Panc1 (cell line): ENCODE results near the gene BLTP3B. TPM values are rescaled to one million over a fixed set of nuclear protein-coding genes. Genes with fewer than 3 reads are reported as not detected.
A peak's percentile ranks its signal among the peaks of the same experiment; 100 is the strongest.
"Not testable (repeated sequence)": the region's sequence is repeated elsewhere in the genome, so short reads cannot be mapped to it uniquely, and the experiment has no call there.

Source experiments
- ATAC-seq: fragments of 200-7000 bp; cut with Tn5 transposase; 2 replicates; pipeline ENCODE4 v1.9.1; 2020; ENCODE audit warnings: mild to moderate bottlenecking, moderate library complexity
- Bru-seq: library from RNA; stranded (reverse); fragments of 400-500 nt; gene quantifications from one replicate; lab custom pipeline; 2021; lab: Mats Ljungman, UMichigan
- BruChase-seq, 2 experiments: library from RNA; stranded (reverse); fragments of 400-500 nt; gene quantifications; one replicate each; lab custom pipeline; 2021; lab: Mats Ljungman, UMichigan
- BruUV-seq: library from RNA; stranded (reverse); fragments of 400-500 nt; replicated peaks from 2 replicates; lab custom pipeline; 2021; lab: Mats Ljungman, UMichigan
- CTCF ChIA-PET: fragments of 300-600 bp; sonication (Branson Sonifier 250); formaldehyde crosslinking; loops from one replicate; lab custom pipeline; 2022; ENCODE audit warnings: antibody characterized with exemption; lab: Charles Lee
- POLR2A ChIA-PET: fragments of 300-600 bp; sonication (Branson Sonifier 250); formaldehyde crosslinking; loops from one replicate; lab custom pipeline; 2022; ENCODE audit warnings: antibody characterized with exemption; lab: Charles Lee
- DNase-seq: peaks from one replicate; pipeline ENCODE4 v3.0.0-alpha.2; 2010; ENCODE audit warnings: low read depth, low spot score
- H3K27ac ChIP-seq: 2 replicates; pipeline ENCODE4 v1.5.1; 2011; ENCODE audit warnings: mild to moderate bottlenecking, low read length, inconsistent platforms
- H3K27me3 ChIP-seq: fragments of 200-500 bp; sonication (Bioruptor generic); 2 replicates; pipeline ENCODE4 v1.6.0; 2014; ENCODE audit warnings: low read length, inconsistent platforms; ENCODE audit not compliant: control insufficient read depth, insufficient read depth
- H3K36me3 ChIP-seq: fragments of 200-500 bp; sonication (Bioruptor generic); 2 replicates; pipeline ENCODE4 v1.5.1; 2014; ENCODE audit warnings: inconsistent platforms, mild to moderate bottlenecking, low read length, moderate library complexity; ENCODE audit not compliant: control insufficient read depth, insufficient read depth
- H3K4me1 ChIP-seq: 2 replicates; pipeline ENCODE4 v1.5.1; 2011; ENCODE audit warnings: inconsistent platforms, mild to moderate bottlenecking, low read length, moderate library complexity; ENCODE audit not compliant: control insufficient read depth, insufficient read depth
- H3K4me3 ChIP-seq, 2 experiments: 2 replicates each; pipeline ENCODE4 v1.5.1; 2011 to 2012; ENCODE audit warnings: low read depth in 2 of 2, low read length in 2 of 2, mild to moderate bottlenecking in 2 of 2, inconsistent platforms in 1 of 2, moderate library complexity in 1 of 2
- H3K9me3 ChIP-seq: fragments of 200-500 bp; sonication (Bioruptor generic); 2 replicates; pipeline ENCODE4 v1.5.1; 2014; ENCODE audit warnings: low read depth, mild to moderate bottlenecking, inconsistent platforms, low read length, moderate library complexity; ENCODE audit not compliant: control insufficient read depth, insufficient read depth
- POLR2AphosphoS5 ChIP-seq: IDR thresholded peaks from 2 replicates; pipeline ENCODE4 v1.6.1; 2012; ENCODE audit warnings: mild to moderate bottlenecking, low read depth, low read length, moderate library complexity
- SIN3A ChIP-seq: IDR thresholded peaks from 2 replicates; pipeline ENCODE4 v1.6.1; 2012; ENCODE audit warnings: low read depth, mild to moderate bottlenecking, low read length, moderate library complexity, borderline replicate concordance; ENCODE audit not compliant: insufficient read depth
- TCF7L2 ChIP-seq: IDR thresholded peaks from 2 replicates; pipeline ENCODE4 v1.6.1; 2011; ENCODE audit warnings: mild to moderate bottlenecking, low read depth, low read length, inconsistent platforms
- in situ Hi-C: cut with HindIII; loops from 2 replicates; pipeline ENCODE4 v1.10.0; 2016; ENCODE audit warnings: low sequenced_read_pairs, low pct_unique_long_range_greater_than_20kb
- intact Hi-C: fragments of 100-400 bp; cut with micrococcal nuclease; formaldehyde crosslinking; loops from one replicate; pipeline ENCODE4 v1.10.0; 2022; ENCODE audit not compliant: unreplicated experiment
- long read RNA-seq: library from polyadenylated mRNA; unstranded; transcript quantifications from one replicate; pipeline ENCODE4 v2.0.0, GENCODE V29; 2021; ENCODE audit not compliant: unreplicated experiment
- polyA plus RNA-seq: library from polyadenylated mRNA; unstranded; fragments of >200 nt; gene quantifications from one replicate; pipeline ENCODE4 v1.2.1, GENCODE V29; 2012; ENCODE audit warnings: missing spikeins; ENCODE audit not compliant: insufficient read length
- total RNA-seq: library from RNA; stranded (reverse); gene quantifications from one replicate; pipeline ENCODE4 v1.2.1, GENCODE V29; 2021; ENCODE audit not compliant: unreplicated experiment
- TF ChIP-seq, protein P1 (sequence below), 2 experiments: IDR thresholded peaks; 2 replicates each; pipeline ENCODE4 v1.6.1; 2011 to 2012; ENCODE audit warnings: low read depth in 2 of 2, control low read depth in 1 of 2, low read length in 1 of 2, mild to moderate bottlenecking in 1 of 2, moderate library complexity in 1 of 2; ENCODE audit not compliant: insufficient read depth in 1 of 2
- TF ChIP-seq, protein P2 (sequence below): fragments of 450-650 bp; IDR thresholded peaks from 2 replicates; pipeline ENCODE4 v1.5.1; 2017; ENCODE audit warnings: mild to moderate bottlenecking

BLTP3B gene
- total RNA-seq: 32.2 TPM
- polyA plus RNA-seq: 6.8 TPM
- percentile 83 among the genes with signal in this experiment for Bru-seq, nascent RNA
- BruChase-seq, experiment 1, labeled RNA remaining after a 2-hour chase: percentile 73 among the genes with signal in this experiment
- BruChase-seq, experiment 2, labeled RNA remaining after a 6-hour chase: percentile 82 among the genes with signal in this experiment
- long read RNA-seq, full-length matches to known transcripts: 3 of 37 reads
- long read RNA-seq, partial matches to known transcripts: 25 of 37 reads
- long read RNA-seq, other reads (novel, unspliced or antisense): 9 of 37 reads

- Histone ChIP-seq H3K4me3 (peak within 1 kb of the TSS; percentile 89 to 90), H3K27ac (peak within 1 kb of the TSS; percentile 90), H3K27me3 (no peaks in the 10 kb centered on the region), H3K9me3 (no peaks in the 10 kb centered on the region), H3K36me3 (no peaks in the 10 kb centered on the region), H3K4me1 (peaks cover 29% of the 10 kb centered on the region)
- intact Hi-C loops (loop anchor here (5.0 kb wide), 1 partner anchor 54 kb away; no protein-coding TSS in a partner anchor), in situ Hi-C loops (no loop called here)
- no TSS peak for BruUV-seq
- ChIA-PET POLR2A (interaction anchor here (0.7 kb wide), 1 partner anchor 48 kb away, joined by 3 read pairs; no protein-coding TSS in a partner anchor), CTCF (no interaction called here)
- TF ChIP-seq SIN3A (no peak), POLR2AphosphoS5 (peak; percentile 60; the same call in 1 of the 2 replicates)
- ATAC-seq (peak; percentile 93), DNase-seq (no peak)
Observed at GRCh38 chr12:100142851-100143559, at the start of gene BLTP3B. Gene BLTP3B (minus strand): TSS chr12:100142874. CDS start chr12:100142635, 239 bp downstream.

GRCh38 chr12:100189636-100190394 lies 47.1 kb upstream of the BLTP3B start:
- CTCF ChIA-PET: no interaction called here
- no TSS peak for BruUV-seq
- POLR2A ChIA-PET: no interaction called here
- TF ChIP-seq, protein P1, sequence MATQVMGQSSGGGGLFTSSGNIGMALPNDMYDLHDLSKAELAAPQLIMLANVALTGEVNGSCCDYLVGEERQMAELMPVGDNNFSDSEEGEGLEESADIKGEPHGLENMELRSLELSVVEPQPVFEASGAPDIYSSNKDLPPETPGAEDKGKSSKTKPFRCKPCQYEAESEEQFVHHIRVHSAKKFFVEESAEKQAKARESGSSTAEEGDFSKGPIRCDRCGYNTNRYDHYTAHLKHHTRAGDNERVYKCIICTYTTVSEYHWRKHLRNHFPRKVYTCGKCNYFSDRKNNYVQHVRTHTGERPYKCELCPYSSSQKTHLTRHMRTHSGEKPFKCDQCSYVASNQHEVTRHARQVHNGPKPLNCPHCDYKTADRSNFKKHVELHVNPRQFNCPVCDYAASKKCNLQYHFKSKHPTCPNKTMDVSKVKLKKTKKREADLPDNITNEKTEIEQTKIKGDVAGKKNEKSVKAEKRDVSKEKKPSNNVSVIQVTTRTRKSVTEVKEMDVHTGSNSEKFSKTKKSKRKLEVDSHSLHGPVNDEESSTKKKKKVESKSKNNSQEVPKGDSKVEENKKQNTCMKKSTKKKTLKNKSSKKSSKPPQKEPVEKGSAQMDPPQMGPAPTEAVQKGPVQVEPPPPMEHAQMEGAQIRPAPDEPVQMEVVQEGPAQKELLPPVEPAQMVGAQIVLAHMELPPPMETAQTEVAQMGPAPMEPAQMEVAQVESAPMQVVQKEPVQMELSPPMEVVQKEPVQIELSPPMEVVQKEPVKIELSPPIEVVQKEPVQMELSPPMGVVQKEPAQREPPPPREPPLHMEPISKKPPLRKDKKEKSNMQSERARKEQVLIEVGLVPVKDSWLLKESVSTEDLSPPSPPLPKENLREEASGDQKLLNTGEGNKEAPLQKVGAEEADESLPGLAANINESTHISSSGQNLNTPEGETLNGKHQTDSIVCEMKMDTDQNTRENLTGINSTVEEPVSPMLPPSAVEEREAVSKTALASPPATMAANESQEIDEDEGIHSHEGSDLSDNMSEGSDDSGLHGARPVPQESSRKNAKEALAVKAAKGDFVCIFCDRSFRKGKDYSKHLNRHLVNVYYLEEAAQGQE (IDR thresholded peaks at IDR 0.05; ENCODE audit: insufficient read depth in 1 of 2, low read depth in 2 of 2, low read length in 1 of 2): no peak
- TF ChIP-seq SIN3A (no peak), TCF7L2 (no peak), POLR2AphosphoS5 (no peak)
- TF ChIP-seq, protein P2, sequence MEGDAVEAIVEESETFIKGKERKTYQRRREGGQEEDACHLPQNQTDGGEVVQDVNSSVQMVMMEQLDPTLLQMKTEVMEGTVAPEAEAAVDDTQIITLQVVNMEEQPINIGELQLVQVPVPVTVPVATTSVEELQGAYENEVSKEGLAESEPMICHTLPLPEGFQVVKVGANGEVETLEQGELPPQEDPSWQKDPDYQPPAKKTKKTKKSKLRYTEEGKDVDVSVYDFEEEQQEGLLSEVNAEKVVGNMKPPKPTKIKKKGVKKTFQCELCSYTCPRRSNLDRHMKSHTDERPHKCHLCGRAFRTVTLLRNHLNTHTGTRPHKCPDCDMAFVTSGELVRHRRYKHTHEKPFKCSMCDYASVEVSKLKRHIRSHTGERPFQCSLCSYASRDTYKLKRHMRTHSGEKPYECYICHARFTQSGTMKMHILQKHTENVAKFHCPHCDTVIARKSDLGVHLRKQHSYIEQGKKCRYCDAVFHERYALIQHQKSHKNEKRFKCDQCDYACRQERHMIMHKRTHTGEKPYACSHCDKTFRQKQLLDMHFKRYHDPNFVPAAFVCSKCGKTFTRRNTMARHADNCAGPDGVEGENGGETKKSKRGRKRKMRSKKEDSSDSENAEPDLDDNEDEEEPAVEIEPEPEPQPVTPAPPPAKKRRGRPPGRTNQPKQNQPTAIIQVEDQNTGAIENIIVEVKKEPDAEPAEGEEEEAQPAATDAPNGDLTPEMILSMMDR: no peak
- H3K9me3 ChIP-seq: no peaks in the 10 kb centered on the region
- intact Hi-C loops: no loop called here
- DNase-seq: no peak
- no peak overlapping the region for H3K4me3 ChIP-seq
- in situ Hi-C loops: no loop called here
- H3K4me1 ChIP-seq: no peaks in the 10 kb centered on the region
- no peak for ATAC-seq
- H3K27me3 ChIP-seq: no peaks in the 10 kb centered on the region
- H3K27ac ChIP-seq: no peak overlapping the region
- H3K36me3 ChIP-seq: no peaks in the 10 kb centered on the region

GRCh38 chr12:100188888-100189635 lies 46.4 kb upstream of the BLTP3B start:
- H3K27me3 ChIP-seq, H3K9me3 ChIP-seq, H3K36me3 ChIP-seq, BruUV-seq, H3K27ac ChIP-seq, POLR2A ChIA-PET, CTCF ChIA-PET, intact Hi-C loops, in situ Hi-C loops, DNase-seq, H3K4me3 ChIP-seq, ATAC-seq, H3K4me1 ChIP-seq: not testable (repeated sequence)
